ENCODE results near the gene MTHFSD.
A peak's percentile ranks its signal among the peaks of the same experiment; 100 is the strongest.
"Not testable (repeated sequence)": the region's sequence is repeated elsewhere in the genome, so short reads cannot be mapped to it uniquely, and the experiment has no call there.

The MTHFSD gene, protein sequence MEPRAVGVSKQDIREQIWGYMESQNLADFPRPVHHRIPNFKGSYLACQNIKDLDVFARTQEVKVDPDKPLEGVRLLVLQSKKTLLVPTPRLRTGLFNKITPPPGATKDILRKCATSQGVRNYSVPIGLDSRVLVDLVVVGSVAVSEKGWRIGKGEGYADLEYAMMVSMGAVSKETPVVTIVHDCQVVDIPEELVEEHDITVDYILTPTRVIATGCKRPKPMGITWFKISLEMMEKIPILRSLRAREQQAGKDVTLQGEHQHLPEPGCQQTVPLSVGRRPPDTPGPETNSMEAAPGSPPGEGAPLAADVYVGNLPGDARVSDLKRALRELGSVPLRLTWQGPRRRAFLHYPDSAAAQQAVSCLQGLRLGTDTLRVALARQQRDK

DNA sequence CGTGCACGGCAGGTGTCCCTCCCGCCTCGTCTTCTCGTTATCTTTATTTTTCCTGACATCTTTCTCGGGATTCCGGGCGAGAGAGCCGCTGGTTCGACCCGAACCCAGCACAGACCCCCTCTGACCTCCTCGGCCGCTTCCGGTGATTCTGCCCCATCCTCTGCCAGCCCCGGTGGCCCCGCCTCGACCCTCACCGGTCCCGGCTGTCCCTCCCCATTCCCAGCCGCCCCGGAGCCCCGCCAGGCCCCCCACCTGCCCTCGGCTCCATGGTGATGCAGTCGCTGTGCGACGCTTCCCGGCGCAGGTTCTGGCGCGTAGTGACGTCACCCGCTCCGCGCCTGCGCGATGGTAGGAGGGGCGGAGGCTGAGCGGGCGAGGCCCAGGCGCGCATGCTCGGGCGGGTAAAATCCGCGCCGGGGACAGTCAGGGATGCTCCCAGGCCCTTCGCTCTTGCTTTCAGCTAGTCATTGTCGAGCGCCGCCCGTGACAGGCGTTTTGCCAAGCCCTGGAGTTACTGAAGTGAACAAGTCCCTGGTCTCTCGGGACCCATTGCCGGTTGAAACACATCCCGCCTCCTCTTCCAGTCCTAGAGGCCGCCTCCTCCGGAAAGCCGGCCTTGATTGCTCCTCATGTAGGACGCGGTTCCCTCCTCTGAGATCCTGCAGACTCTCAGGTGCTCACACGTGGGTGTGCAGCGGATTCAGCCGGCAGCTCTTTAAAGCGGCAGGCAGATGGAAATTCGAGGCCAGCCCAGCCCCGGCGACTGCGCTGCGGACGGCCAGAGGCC lies at the start of gene MTHFSD:
Gene MTHFSD (minus strand): TSS at position 319 of the 787 bp plus-strand sequence. CDS start 51 bp downstream, at position 268.
- peak; percentile 61 for DNase-seq

DNA sequence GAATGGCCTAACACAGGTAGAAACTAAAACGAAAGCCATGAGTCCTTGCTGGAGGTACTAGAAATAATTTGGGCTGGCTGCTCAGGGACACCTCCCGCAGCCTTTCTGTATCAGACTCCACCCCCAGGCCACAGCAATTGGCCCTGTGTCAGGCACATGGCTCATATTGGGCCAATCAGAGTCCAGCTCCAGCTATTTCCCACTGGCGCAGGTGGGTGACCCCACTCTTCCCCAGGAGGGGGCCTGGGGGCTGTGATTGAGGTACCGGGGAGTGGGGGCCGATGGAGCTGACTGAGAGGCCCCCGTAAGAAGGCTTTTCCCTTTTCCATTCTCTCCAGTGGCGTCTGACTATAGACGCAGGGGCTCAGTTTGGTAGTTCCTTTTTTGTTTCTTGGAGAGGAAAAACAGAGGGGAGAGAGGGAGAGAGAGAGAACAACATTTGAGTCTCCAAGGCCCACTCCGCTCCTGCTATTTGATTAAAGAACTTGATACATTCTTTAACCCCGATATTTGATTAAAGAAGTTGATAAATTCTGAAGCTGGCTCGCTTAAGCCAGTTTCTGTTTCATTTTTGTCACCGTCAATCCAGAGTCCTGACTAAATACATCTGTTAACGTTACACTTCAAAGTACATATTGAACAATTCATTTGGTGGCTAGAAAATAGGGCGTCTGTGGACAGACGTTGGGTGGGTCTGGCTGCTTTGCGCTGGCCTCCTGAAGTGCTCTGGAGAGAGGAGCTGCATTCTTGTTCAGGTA lies 49.6 kb upstream of the MTHFSD start:
- DNase-seq = no peak

DNA sequence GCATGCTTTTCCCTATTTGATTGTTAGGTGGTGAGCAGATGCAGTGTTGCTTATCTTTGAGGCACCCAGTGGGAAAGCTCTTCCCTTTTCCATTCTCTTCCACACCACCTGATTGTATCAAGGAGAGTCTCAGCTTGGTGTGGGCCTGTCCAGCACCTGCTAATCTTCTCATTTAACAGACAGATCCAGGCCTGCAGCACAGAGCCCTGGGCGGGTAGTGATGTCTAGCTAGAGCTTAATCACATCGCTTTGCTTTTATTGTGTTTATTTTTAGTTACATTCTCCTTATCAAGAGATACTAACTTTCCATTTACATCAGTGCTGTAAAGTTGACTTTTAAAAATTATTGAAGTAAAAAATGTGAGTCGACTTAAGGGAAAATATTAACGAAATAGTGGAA lies 47.5 kb upstream of the MTHFSD start:
- no peak for DNase-seq

DNA sequence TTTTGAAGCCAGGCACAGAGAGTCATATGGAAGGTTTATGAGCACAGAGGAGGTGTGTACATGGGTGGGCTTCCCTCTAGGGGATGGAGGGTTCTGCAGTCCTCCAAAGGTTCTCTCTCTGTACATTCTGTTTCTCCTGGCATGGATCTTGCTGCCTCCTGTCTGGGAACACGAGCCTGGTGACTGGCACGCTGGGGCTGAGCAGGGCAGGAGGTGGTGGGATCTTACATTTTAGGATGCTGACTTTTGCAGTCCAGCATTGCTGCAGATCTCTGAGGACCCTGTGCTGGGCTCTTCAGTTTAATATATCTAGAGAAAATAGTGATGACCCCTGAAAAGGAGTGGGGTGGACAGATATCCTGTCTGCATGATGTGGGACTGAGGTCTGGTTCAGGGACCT lies 46.3 kb upstream of the MTHFSD start:
- no peak for DNase-seq

DNA sequence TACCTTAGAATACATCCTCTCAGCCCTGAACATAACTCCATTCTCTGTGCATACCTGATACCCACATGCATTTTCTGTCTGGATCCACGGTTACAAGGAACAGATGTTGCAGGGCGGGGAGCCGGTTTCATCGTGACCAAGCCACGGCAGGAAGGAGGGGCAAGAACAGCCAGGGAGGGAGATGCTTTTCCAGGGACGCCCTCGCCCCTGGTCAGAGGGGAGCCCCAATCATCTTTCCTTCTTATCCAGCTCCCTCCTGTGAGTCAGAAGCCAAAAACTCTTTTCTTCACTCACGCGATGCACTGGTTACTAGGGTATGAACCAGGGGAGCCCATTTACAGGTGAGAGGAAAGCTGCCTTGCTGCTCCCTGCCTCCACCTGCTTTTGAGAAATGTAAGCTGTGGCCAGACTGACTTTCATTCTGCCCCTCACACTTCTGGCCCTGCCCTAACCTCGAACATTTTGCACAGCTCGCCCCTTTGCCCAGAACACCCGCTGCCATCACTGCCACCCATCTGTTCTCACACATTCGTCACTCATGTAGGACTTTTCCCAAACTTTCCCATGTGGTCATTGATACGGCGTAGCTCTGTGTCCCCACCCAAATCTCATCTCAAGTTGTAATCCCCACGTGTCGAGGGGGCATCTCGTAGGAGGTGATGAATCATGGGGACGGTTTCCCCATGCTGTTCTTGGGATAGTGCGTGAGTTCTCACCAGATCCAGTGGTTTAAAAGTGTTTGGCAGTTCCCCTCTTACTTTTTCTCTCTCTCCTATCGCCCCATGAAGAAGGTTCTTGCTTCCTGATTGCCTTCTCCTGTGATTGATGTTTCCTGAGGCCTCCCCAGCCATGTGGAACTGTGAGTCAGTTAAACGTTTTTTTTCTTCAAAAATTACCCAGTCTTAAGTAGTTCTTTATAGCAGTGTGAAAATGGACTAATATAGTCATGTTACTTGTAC lies 43.9 kb upstream of the MTHFSD start:
- no peak for DNase-seq

DNA sequence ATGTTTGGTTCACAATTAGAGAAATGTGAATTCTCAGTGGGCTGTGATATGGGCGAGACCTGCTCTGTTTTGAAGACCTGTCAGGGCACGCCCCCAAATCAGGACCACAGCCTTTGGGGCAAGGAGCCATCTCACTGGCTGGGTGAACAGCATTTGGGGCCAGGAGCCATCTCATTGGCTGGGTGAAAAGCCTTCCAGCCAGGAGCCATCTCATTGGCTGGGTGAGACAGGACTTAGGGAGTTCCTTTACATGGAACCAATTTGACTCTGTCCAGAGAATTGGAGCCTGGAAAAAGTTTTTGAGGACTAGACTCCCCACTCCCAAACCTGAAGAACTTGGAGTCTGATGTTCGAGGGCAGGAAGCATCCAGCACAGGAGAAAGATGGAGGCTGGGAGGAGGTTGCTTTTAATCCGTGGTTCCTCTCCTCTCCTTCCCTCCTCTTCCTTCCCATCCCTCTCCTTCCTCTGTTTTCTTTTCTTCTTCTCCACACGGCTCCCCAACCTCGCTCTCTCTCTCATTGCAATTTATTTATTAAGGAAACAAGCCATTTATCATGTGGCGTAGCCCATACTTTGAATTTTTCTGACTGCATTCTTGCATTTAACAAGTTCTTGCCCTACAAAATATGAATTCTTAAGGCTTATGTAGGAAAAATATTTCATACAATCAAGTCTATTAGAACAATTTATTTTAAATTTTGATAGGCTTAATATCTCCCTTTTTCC lies 43.0 kb upstream of the MTHFSD start:
- DNase-seq = no peak

DNA sequence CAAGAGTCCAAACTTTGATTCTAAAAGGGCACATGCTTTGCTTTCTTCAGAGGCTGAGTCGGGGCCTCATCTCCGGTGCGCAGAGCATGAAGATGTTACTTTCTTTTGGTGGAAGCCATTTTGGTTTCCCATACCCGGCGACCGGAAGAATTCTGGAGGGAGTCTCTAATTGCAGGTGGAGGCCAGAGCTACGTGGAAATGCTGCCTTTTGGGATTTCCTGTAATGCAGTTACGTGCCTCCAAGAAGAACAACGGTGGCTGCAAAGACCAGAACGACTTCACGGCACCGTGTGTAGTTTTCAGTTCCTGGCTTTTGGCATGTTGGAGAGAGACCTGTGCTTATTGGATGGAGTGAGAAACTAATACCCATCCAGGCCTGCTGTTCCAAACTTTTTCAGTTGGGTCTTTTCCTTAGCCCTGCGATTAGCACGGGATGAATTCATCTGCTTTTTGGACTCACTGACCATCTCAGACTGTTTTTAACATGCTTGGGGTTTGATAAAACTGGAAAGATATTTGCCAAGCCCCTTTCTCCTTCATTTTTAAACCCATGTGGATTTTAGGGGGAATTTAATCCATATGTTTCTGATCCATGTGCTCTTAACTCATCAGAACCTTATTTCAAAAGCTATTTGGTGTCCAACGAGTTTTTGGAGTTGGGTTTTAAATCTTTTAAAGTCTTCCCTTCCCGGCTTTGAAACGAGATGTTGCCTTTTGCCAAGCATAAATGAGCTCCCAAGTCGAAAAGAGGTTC lies 42.3 kb upstream of the MTHFSD start:
- no peak for DNase-seq

DNA sequence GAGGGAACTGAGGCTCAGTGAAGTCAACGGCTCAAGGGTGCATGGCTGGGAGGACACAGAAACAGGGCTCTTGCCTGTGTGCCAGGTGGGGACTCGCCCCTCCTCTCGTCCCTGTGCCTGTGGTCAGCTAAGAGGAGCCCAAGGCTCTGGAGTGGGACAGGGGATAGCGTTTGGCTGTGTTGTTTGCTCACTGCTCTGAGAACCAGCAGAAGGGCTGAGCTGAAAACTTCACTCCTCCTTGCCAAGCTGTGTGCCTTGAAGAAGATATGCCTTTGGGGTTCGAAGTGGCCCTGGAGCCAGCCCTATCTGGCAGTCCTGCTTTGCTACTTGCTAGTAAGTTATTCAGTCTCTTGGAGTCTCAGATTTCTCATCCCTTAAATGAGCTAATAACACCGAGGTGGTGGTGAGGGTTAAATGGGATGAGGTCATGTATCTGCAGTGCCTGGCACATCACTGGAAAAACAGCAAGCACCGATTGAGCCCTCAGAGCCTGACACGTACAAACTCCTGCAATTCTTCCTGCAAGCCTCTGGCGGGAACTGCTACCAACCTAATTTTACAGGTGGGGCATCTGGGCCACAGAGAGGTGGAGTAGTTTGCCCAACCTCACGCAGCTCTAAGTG lies 41.1 kb upstream of the MTHFSD start:
- no peak for DNase-seq

DNA sequence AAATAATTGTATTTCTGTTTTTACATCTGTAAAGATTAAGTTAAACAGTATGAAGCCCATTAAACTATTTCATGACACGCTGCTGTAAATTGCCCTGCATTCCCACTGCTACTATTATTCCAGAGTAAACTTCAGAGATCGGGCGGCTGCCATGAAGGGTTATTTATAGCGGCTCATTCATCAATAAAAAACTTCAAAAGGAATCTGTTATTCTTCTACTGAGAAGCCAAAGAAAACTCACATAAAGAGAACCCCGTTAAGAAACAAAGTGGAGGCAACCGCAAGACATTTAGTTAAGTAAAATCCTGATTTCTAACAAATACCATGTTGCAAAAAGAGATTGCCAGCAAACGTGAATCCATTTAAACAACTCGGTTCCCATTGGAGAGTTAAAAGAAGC lies 39.7 kb upstream of the MTHFSD start:
- DNase-seq = no peak

DNA sequence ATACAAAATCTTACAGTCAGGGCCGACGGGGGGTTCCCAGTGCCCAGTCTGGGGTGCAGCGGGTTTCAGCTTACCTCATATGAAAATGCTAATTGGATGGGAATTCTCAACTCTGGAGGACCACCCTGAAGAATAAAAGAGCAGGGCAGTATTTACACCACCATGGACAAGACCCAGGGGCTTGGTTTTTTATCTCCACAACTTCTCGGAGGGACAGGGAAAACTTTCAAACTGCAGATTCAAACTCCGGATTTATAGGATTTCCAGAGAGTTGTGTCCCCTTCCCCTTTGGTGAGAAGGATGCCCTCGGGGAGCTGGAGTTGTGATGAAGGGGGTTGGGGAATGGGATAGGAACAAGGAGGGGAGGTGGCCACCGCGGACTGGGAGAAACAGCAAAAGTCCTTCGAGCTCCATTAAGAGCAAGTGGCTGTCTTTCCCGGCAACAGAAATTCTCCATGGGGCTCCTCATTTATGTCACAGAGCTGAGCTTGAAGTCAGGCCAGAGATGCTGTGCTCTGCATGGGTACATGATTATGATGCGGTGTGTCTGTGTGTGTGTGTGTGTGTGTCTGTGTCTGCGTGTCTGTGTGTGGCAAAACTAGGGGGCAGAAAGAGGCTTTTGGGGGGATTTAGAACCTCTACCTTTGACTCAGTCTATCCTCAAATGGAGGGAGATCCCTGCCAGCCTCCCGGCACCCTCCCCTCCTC lies 39.0 kb upstream of the MTHFSD start:
- DNase-seq = no peak

DNA sequence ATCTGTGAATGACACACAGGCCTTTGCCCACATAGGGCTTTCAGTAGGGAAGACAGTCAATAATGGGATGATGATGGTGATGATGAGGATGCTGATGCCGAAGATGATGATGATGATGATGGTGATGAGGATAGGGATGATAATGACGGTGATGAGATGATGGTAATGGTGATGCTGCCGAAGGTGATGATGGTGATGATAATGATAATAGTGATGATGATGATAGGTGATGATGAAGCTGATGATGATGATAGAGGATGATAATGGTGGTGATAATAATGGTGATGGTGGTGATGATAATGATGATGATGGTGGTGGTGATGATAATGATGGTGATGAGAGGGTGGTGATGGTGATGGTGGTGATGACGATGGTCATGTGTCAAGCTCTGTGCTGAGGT lies 36.2 kb upstream of the MTHFSD start:
- no peak for DNase-seq

DNA sequence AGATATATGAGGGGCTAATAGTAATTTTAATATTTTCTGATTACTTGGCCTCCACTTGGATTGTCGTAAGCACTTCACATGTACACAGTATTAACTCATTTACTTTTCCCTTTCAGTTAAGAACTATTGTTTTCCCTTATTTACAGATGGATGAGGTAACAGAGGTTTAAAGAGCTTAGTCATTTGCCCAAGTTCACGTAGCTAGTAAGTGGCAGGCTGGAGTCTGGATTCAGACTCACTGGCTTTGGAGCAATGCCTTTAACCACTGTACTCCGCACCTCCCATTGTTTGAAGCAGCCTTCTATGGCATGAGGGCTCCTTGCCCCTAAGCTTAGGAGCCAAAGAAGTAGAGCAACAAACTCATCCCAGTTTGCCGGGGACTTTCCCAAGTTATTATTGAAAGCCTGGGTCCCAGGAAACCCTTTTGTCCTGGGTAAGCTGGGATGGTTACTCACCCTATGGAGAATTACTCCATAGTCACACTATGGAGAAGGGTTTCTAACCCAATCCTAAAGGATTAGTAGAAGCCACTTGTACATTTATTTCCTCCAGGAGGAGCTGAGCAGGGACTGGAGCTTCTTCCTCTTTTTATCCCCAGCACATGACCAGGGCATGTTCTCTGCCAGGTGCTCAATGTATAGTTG lies 35.6 kb upstream of the MTHFSD start:
- DNase-seq = no peak

DNA sequence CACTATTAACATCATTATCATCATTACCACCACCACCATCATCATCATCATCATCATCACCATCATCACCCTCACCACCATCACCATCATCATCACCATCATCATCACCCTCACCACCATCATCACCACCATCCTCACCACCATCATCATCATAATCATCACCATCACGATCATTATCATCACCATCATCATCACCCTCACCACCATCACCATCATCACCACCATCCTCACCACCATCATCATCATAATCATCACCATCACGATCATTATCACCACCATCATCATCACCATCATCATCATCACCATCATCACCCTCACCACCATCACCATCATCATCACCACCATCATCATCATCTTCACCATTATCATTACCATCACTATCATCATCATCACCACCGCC lies 32.9 kb upstream of the MTHFSD start:
- not testable (repeated sequence) for DNase-seq

DNA sequence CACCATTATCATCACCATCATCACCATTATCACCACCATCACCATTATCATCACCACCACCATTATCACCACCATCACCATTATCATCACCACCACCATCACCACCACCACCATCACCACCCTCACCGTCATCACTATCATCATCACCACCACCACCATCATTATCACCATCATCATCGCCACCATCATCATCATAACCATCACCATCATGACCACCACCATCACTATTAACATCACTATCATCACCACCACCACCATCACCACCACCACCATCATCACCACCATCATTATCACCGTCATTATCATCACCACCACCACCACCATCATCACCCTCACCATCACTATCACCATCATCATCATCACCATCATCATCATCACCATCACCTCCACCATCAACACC lies 32.5 kb upstream of the MTHFSD start:
- no peak for DNase-seq

DNA sequence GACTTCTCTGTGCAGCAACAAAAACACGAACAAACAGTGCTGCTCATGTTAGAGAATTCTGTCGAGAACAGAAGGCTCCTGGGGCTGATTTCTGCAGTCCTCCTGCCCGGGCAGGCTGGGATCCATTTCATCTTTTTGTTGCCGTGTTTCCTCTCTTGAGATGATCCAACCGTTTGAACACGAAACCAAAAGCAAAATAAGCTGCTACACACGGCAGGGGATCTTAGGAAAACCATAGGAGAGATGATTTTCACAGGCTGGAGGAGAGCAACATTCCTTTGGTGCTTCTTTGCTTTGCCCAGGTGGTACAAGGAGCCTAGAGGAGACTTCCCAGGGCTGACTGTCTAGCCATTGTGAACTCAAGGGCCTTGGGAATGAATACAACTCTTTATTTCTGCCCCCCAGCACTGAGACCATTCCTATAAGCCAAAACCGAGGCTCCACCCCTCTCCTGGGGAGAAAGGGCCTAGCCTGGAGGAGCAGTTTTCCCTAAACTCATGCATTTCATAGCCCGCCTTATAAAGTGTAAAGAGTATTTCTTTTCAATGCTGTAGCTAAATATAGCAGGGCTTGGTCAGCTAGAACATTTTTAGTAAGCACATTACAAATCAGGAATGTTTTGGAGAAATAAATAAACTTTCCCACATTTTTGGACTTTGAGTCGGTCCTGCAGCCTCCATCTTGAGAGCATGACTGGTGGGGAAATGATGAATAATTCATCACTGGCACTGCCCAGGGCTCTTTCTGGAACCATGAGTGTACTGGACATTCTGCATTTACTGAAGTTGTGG lies 31.0 kb upstream of the MTHFSD start:
- DNase-seq = no peak

DNA sequence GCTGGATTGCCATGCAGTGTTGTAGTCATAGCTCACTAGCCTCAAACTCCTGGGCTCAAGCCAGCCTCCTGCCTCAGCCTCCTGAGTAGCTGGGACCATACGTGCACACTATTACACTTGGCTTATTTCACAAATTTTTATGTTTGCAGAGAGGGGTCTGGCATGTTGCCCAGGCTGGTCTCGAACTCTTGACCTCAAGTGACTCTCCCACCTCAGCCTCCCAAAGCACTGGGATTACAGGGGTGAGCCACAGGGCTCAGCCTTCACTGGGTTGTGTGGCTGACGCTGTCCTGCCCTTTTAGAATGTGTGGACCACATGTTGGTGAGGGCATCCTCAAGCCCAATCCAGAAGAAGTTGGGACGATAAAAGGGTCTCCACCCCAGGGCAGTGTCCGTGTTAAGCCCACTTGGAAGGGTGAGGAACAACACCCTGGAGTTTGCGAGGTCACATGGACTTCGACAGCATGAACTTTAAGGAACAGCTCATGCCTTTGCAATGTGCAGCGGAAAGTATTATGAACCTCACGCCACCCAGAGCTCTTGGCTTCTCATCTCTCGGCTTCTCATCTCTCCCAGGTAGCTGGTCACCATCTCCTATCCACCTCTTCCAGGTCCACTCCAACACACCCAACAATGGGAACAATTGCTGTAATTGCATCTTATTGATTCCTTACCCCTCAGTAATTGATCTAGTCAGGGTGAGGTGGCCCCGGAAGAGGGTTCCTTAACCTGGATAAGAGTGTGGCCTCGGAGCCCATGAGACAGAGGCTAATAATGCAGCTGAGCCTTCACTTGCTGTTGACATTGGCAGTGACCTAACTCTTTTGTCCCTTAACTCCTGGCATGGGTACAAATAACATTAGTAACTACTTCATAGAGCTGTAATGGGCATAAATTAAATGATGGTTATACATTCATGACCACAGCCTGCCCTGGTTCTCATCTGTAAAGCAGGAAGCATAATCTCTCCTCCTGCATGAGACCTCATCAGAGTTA lies 30.0 kb upstream of the MTHFSD start:
- no peak for DNase-seq

DNA sequence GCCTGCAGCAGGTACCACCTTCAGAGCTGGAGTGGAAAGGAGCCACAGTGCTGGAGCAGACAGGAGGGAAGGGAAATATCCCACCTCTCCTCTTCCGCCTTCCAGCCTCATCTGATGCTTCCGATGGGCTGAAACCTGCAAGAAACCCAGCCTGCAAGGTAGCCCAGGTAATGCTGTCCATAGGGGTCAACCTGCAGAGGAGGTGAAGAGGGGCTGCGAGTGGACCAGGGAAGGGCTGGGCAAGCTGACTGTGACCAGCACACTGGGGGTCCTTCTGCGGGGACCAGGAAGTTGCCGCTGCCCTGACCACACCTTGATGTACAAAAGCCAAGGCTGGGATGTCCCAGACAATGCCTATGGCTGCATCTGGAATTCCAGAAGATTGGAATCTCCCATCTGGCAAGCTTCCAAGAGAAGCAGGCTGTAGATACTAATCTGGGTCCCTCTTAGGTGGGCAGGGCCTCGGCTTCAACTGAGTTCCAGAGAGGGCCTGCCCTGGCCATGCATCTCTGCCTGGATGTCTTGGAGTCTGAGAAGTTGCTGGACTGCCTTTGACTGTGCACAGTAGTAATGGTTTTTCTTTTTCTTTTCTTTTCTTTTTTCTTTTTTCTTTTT lies 29.1 kb upstream of the MTHFSD start:
- no peak for DNase-seq
